GM12875 (cell line): ENCODE measurements around the gene DHRS7B.
"Not testable (repeated sequence)": the region's sequence is repeated elsewhere in the genome, so short reads cannot be mapped to it uniquely, and the experiment has no call there.

Experiments used
- H3K4me3 ChIP-seq: one replicate; pipeline ENCODE4 v1.5.1; 2011; ENCODE audit warnings: low read depth, low read length, control low read depth
- TF ChIP-seq, protein P1 (sequence below): IDR thresholded peaks from 2 replicates; pipeline ENCODE4 v1.5.1; 2011; ENCODE audit warnings: low read depth, mild to moderate bottlenecking, control low read depth, inconsistent platforms, low read length, moderate library complexity, borderline replicate concordance; ENCODE audit not compliant: insufficient read depth

The DHRS7B gene, protein sequence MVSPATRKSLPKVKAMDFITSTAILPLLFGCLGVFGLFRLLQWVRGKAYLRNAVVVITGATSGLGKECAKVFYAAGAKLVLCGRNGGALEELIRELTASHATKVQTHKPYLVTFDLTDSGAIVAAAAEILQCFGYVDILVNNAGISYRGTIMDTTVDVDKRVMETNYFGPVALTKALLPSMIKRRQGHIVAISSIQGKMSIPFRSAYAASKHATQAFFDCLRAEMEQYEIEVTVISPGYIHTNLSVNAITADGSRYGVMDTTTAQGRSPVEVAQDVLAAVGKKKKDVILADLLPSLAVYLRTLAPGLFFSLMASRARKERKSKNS

DNA sequence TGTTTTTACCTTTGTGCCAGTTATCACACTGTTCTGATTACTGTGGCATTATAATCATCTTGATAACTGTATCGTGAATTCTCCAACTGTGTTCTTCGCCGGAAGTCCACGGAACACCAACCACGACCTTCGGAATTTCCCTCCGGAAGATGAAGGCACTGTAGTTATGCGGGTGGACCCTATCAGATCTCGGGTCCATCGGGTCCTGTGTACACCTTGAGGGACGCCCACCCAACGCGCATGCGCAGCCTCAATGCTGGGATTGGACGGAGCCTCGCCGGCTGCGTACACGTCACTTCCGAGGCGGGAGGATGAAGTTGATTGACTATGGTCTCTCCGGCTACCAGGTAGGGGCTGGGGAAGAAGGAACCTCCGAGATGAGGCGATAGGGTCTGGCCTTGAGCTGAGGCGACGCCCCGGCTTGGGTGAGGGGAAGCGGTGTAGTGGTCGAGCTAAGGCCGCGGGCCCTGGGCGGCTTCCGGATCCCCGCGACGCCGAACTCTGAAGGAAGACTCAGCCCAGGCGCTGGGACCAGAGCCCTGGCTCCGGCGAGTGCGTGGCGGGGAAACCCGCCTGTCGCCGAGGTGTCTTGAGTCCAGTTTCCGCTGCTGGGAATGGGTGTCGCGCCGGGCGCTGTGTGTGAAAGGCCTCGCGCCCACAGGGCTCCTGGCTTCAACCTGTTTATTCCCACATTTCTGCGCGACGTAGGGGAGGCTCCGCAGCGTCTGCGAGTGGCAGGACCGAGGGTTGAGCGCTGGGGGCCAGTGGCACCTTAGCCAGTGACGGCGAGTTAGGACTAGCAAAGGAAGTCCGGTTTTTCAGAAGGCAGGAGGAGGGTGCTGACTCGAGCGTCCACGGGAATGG is at the start of gene DHRS7B:
DHRS7B (plus strand) TSS at position 320 of the 864 bp plus-strand sequence; CDS start at position 328, 8 bp downstream.
- TF ChIP-seq, protein P1, sequence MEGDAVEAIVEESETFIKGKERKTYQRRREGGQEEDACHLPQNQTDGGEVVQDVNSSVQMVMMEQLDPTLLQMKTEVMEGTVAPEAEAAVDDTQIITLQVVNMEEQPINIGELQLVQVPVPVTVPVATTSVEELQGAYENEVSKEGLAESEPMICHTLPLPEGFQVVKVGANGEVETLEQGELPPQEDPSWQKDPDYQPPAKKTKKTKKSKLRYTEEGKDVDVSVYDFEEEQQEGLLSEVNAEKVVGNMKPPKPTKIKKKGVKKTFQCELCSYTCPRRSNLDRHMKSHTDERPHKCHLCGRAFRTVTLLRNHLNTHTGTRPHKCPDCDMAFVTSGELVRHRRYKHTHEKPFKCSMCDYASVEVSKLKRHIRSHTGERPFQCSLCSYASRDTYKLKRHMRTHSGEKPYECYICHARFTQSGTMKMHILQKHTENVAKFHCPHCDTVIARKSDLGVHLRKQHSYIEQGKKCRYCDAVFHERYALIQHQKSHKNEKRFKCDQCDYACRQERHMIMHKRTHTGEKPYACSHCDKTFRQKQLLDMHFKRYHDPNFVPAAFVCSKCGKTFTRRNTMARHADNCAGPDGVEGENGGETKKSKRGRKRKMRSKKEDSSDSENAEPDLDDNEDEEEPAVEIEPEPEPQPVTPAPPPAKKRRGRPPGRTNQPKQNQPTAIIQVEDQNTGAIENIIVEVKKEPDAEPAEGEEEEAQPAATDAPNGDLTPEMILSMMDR, result no peak
- peak within 1 kb of the TSS; percentile 98 for H3K4me3 ChIP-seq

DNA sequence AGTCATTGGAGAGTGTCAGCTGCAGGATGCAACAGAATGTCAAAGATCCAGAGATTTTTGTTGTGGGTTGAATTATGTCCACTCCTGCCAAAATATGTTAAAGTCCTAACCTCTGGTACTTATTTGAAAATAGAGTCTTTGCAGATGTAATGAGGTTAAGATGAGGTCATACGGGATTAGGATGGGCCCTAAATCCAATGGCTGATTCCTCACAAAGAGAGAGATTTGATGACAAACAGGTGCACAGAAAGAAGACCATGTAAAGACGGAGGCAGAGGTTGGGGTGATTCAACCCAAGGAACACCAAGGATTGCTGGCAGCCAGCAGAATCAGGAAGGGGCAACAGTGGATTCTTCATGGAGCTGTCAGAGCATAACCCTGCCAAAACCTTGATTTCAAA is 49.5 kb upstream of the DHRS7B start:
- TF ChIP-seq, protein P1, result no peak
- no peak overlapping the region for H3K4me3 ChIP-seq

DNA sequence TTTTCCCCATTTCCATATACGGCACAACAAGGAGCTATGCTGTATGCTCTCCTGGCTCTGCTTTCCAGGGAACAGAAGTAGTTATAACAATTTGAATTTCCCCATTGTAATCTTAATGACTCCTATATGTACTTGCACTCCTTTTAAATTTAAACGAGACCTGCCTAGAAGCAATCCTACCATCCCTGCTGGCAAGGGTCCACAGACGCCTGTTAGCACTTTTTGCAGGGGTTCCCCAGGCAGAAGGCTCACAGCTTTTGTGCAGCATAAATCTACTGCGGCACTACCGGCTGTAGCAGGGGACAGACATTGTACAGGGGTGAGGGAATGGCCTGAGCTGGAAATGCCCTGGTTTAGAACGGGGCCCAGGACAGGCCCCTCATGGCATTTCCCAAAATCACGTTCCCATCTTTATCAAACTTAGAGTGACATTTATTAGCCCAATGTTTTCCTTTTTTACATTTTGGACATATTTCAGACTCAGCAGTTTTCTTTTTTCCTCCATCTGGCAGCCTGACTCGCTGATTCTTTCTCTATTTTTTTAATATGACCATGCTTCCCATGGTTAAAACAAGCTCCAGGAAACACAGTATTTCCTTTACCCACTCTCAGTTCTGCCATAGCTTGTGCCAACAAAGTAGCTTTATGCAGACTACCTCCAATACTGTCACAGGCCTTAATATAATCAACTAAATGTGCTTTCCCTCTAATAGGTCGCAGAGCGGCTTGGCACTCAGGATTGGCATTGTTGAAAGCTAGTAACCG is 48.6 kb upstream of the DHRS7B start:
- TF ChIP-seq, protein P1, result no peak
- no peak overlapping the region for H3K4me3 ChIP-seq

DNA sequence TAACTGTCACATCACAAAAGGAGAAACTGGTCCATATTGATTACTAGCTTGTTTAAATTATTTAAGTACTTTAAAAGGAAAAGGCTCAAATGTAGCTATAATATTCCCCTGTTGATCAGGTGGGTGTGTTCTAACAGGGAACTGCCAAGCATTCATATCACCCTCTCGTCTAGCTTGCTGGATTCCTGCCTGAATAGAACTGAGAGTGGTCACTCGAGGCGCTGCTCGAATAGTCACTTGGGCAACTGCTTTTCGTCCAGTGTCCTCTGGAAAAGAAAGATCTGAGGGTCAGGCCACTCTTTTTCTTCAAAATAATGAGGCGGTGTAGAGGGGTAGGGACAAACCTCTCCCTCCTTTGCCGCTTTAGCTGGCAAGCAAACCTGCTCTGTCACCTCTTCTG is 47.6 kb upstream of the DHRS7B start:
- TF ChIP-seq, protein P1, result no peak

DNA sequence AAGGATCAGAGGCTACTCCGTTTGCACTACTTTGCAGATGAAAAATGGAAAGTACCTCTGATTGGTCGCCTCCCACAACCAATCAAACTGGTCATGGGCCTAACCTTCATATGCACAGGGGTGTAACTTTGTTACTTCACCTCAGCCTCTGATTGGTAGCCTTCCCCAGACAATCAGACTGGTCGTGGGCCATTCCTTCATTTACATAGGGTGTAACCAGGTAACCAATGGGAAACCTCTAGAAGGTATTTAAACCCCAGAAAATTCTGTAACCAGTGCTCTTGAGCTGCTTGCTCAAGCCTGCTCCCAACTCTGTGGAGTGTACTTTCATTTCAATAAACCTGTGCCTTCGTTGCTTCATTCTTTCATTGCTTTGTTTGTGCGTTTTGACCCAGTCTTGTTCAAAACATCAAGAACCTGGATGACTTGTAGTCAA is 44.7 kb upstream of the DHRS7B start:
- no peak overlapping the region for H3K4me3 ChIP-seq
- TF ChIP-seq, protein P1, result no peak

More for the DNA sequence above, 47.6 kb upstream of the DHRS7B start:
- no peak overlapping the region for H3K4me3 ChIP-seq

DNA sequence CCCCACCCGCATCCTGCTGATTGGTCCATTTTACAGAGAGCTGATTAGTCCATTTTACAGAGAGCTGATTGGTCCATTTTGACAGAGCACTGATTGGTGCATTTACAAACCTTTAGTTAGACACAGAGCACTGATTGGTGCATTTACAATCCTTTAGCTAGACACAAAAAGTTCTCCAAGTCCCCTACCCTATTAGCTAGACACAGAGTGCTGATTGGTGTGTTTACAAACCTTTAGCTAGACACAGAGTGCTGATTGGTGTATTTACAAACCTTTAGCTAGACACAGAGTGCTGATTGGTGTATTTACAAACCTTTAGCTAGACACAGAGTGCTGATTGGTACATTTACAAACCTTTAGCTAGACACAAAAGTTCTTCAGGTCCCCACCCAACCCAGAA is 41.5 kb upstream of the DHRS7B start:
- H3K4me3 ChIP-seq, result not testable (repeated sequence)

DNA sequence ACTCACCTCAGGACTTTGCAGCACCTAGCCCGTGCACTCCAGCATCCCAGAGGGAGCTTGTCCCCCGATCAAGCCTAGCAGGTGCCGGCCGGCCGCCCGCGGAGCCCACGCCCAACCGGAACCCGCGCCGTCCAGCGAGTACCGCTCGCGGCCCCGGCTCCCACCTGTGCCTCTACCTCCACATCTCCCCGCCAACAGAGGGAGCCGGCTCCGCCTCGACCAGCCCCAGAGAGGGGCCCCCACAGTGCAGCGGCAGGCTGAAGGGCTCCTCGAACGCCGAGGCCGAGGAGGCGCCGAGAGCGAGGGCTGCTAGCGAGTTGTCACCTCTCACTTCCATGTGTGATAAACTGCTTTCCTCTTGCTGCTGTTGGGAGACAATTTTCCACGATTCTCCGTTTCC is 41.1 kb upstream of the DHRS7B start:
- TF ChIP-seq, protein P1, result no peak
- no peak overlapping the region for H3K4me3 ChIP-seq
